HG03354 (cell line): ENCODE measurements around the gene MANBA.
"Not testable (repeated sequence)": the region's sequence is repeated elsewhere in the genome, so short reads cannot be mapped to it uniquely, and the experiment has no call there.

ENCODE experiments used
- ATAC-seq: cut with Tn5 transposase; IDR thresholded peaks from one replicate; pipeline ENCODE4 v1.9.1; 2021; ENCODE audit warnings: mild to moderate bottlenecking; ENCODE audit not compliant: unreplicated experiment, poor library complexity, severe bottlenecking

MANBA gene

GRCh38 chr4:102772738-102773340, 12.1 kb upstream of the MANBA start:
- no peak for ATAC-seq

DNA sequence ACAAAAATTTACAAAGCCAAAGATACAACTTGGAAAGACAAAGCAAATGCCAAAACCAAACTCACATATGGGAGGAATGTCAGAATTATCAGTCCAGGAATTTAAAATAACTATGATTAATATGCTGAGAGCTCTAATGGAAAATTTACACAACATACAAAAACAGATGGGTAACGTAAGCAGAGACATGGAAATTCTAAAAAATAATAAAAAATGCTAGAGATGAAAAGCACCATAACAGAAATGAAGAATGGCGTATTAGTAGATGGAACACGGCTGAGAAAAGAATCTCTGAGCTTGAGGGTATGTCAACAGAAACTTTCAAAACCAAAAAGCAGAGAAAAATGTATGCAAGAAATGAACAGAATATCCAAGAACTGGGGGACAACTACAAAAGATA, 4.1 kb upstream of the MANBA start:
- no peak for ATAC-seq

DNA sequence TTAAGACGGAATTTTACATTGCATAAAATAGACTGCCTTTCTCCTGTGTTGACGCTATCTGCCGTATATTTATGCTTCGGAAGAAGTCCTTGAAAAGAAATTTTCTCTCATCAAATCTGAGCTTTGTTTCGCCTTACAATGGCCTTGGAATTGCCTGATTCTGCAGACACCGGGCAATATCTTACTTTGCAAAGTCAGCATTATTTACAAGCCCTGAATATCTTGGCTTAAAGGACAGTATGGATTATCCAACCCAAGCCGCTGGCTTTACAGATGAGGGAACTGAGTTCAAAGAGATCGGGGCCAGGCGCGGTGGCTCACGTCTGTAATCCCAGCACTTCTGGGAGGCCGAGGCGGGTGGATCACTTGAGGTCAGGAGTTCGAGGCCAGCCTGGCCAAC, 1.1 kb upstream of the MANBA start:
- no peak for ATAC-seq

DNA sequence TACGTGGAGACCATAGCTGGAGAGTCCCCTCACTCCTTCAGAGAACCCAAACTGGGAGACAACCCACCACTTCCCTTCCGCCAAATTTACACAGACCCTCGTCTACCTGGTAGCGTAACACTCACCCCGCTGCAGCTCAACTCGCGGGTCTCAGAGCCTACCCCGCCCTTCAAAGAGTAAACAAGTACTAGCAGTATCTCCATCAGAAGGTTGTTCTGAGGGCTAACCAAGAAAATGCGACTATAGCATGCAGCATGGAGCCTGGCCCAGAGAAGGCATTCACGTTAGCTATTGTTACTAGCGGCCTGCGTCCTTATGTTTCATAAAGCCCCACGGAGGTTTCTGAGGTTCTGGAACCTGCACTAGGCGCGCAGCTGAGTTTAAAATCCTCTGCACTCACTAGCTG, 531 bp upstream of the MANBA start:
- ATAC-seq, result peak; percentile 21

- peak; percentile 61 for ATAC-seq
These were observed 730 bp downstream of the MANBA start for GRCh38 chr4:102759831-102760644.

DNA sequence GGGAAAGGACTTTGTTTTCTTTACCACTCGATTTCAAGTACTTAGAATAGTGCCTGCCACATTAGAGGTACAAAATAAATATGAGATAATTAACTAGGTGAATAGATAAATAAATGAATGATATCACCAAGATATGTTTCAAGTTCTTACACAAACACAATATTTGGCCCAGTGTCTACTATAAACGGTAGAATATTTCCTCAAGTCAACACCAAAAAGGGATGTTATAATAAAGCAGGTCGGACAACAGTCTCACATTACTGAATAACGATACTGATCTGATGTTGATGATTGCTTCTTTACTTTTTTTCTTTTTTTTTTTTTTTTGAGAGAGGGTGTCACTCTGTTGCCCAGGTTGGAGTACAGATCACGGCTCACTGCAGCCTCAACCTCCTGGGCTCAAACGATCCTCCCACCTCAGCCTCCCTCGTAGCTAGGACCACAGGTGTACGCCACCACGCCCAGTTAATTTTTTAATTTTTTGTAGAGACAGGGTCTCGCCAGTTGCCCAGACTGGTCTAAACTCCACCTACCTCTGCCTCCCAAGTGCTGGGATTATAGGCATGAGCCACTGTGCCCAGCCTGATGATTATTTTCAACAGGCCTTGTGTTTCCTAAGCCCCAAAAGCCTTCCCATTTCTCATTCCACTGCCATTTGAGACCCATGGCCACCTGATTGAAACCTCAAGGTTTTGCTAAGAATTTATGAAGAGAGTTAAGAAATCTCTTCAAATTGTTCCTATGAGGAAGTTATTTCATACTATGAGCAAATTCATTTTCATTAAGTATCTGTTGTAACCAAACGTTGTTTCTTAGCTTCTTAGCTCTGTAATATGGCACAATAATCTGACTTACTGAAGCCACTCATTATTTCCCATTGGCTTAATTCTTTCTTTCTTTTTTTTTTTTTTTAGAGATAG, 2.3 kb downstream of the MANBA start:
- ATAC-seq, result no peak

- no peak for ATAC-seq
These were observed 3.1 kb downstream of the MANBA start for GRCh38 chr4:102757681-102758080.

DNA sequence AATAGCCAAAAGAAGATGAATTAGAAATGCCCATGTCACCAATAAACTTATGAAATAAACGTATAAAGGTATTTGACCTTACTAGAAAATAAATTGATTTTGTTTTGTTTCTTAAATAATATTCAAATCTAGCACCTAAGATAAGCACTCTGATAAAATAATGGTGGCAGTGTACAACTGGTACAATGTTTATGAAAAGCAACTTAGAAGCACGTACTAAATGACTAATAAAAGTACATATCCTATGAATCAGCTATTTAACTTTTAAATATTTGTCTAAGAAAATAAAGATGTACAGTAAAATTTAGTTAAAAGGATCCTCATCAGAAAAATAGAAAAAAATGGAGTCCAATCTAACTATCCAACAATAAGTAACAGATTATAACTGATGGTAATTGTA, 6.7 kb downstream of the MANBA start:
- no peak for ATAC-seq

DNA sequence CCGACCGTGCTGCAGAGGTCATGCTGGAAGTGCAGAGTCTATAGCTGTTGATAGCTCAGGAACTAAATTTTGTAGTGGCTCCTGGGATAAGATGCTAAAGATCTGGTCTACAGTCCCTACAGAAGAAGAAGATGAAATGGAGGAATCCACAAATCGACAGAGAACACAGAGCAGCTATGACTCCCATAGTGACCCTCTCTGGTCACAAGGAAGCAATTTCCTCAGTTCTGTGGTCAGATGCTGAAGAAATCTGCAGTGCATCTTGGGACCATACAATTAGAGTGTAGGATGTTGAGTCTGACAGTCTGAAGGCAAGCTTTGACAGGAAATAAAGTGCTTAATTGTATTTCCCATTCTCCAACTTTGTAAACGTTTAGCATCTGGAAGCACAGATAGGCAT, 8.8 kb downstream of the MANBA start:
- ATAC-seq, result no peak

- peak; percentile 96 for ATAC-seq
These were observed 17.4 kb downstream of the MANBA start for GRCh38 chr4:102743352-102743751.

DNA sequence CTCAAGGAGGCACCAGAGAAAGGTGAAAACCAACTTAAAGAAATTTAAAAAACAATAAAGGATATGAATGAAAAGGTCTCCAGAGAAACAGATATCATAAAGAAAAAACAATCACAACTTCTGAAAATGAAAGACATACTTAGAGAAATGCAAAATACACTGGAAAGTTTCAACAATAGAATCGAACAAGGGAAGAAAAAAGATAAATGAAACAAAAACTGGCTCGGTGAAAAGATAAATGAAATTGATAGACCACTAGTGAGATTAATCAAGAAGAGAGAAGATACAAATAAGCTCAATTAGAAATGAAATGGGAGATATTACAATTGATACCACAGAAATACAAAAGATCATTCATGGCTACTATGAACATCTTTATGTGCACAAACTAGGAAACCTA, 22.0 kb downstream of the MANBA start:
- not testable (repeated sequence) for ATAC-seq

GRCh38 chr4:102736636-102737549, 23.9 kb downstream of the MANBA start:
- ATAC-seq, result no peak

DNA sequence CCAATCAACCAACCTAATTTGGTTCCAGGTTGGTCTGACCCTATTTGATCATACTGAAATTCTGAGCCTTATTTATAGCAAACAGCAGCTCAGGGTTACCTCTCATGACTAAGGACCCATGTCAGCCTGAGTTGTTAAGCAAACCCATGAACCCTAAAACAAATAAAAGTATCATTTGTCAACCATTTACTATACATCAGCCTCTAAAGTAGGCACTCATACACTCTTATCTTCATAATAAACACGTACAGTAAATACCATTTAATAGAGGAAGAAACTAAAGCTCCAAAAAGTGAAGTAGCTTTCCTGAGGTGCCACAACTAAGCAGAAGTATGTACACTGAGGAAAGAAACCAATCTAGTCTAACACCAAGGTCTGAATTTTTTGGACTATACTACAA, 25.2 kb downstream of the MANBA start:
- ATAC-seq, result no peak

DNA sequence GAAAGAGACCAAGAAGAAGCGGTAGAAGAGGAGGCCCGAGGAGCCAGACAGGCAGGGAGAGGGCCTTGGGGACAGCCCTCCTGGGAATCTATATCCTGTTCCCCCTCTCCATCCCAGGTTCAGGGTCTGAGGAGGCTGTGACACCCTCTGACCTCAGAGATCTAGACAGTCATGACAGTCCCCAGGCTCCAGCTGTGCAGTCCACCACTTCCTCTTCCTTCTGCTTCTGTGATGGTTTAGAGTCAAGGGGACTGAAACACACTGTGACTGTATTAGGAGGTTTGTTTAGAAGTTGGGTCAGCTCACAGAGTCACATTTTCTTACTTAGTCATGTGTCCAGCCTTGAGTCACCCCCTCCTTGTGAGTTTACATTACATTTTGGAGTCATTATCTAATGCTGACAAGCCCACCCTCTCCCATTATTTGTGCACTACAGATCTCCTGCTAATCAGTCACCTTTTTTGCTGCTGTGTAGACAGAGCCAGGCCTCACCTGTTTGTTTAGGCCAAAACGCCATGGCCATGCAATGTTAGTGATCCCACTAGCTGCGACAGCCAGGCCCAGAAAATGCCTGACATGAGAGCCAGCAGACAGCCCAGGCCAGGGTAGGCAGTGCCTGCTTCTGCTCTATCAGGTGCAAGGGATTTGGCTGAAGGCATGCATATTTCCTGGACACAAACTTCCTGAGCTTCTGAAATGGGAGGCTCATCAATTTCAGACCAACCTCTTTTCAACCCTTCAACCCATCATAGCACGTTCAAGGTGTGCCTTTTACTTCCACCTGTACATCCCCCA, 26.0 kb downstream of the MANBA start:
- ATAC-seq, result peak; percentile 100

DNA sequence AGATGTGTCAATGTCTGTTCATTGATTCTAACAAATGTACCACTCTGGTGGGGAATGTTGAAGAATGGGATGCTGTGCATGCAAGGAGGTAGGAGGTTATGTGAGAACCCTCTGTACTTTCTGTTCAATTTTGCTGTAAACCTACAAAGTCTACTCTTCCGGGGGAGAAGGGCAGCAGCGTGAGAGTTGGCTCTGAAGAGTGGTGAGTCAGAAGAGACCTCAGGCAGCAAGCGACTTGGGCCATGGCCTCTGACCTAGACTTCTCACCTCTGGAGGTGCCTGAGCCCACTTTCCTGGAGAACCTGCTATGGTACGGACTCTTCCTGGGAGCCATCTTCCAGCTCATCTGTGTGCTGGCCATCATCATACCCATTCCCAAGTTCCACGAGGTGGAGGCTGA, 26.7 kb downstream of the MANBA start:
- ATAC-seq, result peak; percentile 6

- no peak for ATAC-seq
These were observed 27.7 kb downstream of the MANBA start for GRCh38 chr4:102733084-102733483.

GRCh38 chr4:102732678-102733077, 28.1 kb downstream of the MANBA start:
- ATAC-seq, result no peak

DNA sequence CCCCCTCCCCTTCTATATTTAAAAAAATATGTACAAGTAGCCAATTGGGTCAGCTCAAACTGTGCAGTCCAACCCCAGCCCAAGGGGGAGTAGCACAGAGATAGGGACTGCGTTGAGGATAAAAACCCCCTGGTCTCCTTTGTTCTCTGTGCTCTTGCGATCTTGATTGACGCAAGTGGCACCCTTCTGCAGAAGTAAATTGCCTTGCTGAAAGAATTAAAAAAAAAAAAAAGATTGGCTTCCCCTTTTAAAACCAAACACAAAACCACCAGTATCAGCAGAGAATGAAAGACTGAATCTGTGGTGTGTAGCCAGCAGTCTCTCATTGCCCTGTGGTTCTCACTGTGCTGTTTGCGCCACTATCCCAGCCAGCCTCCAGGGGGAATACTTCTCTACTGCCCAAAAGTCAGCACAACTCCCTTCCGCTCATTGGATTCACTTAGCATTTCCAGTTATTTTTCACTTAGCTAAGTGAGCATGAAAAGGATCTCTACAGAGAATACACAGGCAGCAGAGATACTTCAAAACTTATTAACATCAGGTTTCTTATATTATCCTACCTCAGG, 29.7 kb downstream of the MANBA start:
- ATAC-seq, result no peak
